Measurements from ENCODE around the gene C21orf91.

DNA sequence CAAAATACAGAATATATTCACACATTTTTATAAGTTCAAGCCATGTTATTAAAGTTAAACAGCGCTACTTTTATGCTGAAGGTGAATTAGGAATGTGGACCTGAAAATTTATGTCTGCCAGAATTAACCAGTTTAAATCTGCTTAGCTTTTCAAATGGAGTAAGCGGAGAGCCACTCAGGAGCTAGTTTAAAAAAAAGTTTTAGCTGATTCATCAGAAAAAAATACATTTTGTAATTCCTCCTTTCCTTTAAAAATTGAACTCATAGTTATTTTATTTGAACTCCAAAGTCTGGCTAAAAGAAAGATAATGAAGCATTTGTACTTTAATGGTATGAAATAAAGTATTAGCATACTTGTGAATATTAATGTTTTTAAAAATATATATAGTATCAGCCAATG, 21.2 kb downstream of the C21orf91 start:
- TF ChIP-seq, protein P1, sequence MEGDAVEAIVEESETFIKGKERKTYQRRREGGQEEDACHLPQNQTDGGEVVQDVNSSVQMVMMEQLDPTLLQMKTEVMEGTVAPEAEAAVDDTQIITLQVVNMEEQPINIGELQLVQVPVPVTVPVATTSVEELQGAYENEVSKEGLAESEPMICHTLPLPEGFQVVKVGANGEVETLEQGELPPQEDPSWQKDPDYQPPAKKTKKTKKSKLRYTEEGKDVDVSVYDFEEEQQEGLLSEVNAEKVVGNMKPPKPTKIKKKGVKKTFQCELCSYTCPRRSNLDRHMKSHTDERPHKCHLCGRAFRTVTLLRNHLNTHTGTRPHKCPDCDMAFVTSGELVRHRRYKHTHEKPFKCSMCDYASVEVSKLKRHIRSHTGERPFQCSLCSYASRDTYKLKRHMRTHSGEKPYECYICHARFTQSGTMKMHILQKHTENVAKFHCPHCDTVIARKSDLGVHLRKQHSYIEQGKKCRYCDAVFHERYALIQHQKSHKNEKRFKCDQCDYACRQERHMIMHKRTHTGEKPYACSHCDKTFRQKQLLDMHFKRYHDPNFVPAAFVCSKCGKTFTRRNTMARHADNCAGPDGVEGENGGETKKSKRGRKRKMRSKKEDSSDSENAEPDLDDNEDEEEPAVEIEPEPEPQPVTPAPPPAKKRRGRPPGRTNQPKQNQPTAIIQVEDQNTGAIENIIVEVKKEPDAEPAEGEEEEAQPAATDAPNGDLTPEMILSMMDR (IDR thresholded peaks at IDR 0.05), result no peak
- no peak for TF ChIP-seq POLR2A (IDR thresholded peaks at IDR 0.05)

Data from right lobe of liver (tissue), 4 donors.